ENCODE results near the gene GPR162. TPM values are rescaled to one million over a fixed set of nuclear protein-coding genes. Genes with fewer than 3 reads are reported as not detected.

The GPR162 gene
- total and polyA plus RNA-seq, 8 donors: 0.41 to 8.8 (median 1.5) TPM

DNA sequence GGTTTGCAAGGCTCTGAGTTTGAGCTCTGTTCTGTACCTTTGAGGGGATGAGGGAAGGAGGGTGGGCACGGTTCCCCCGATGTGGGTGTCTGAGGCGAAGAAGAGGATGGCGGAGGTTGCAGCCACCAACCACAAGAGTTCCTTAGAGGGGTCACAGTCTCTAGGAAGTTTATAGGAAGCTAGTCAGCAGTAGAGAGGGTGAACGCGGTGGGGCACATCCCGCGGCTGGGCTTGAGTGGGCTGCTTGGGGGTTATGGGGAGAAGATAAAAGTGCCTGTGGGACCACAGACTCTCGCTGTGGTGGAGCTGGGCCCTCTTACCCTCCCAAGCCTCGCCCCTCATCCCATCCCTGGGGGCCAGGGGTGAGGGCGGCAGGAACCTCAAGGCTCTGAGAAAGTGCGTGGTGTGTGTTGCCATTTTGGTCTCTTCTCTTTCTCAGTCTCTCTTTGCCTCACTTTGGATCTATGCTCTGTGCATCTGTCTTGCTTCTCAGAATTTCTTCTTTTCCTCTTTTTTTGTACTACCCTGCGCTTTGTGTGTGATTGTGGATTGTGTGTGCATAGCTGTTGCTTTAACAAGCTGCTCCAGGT is 29.6 kb upstream of the GPR162 start:
- Histone ChIP-seq H3K9me3 (no peaks in the 10 kb centered on the region), H3K4me1 (no peaks in the 10 kb centered on the region), H3K27ac (peak overlapping the region in 1 of 4 donors; percentile 36), H3K36me3 (no peaks in the 10 kb centered on the region), H3K27me3 (no peaks in the 10 kb centered on the region), H3K4me3 (no peak overlapping the region)
- DNase-seq: peak in 1 of 6 donors; percentile 31
- peak in 1 of 4 donors; percentile 23 for ATAC-seq
- 77 to 78% methylated on average over 13 of the region's 13 CpGs for WGBS, 2 donors
- TF ChIP-seq, protein P1, sequence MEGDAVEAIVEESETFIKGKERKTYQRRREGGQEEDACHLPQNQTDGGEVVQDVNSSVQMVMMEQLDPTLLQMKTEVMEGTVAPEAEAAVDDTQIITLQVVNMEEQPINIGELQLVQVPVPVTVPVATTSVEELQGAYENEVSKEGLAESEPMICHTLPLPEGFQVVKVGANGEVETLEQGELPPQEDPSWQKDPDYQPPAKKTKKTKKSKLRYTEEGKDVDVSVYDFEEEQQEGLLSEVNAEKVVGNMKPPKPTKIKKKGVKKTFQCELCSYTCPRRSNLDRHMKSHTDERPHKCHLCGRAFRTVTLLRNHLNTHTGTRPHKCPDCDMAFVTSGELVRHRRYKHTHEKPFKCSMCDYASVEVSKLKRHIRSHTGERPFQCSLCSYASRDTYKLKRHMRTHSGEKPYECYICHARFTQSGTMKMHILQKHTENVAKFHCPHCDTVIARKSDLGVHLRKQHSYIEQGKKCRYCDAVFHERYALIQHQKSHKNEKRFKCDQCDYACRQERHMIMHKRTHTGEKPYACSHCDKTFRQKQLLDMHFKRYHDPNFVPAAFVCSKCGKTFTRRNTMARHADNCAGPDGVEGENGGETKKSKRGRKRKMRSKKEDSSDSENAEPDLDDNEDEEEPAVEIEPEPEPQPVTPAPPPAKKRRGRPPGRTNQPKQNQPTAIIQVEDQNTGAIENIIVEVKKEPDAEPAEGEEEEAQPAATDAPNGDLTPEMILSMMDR (IDR thresholded peaks at IDR 0.05): no peak
- intact Hi-C loops (cut with DNase I): no loop called here
- no peak for FAIRE-seq

DNA sequence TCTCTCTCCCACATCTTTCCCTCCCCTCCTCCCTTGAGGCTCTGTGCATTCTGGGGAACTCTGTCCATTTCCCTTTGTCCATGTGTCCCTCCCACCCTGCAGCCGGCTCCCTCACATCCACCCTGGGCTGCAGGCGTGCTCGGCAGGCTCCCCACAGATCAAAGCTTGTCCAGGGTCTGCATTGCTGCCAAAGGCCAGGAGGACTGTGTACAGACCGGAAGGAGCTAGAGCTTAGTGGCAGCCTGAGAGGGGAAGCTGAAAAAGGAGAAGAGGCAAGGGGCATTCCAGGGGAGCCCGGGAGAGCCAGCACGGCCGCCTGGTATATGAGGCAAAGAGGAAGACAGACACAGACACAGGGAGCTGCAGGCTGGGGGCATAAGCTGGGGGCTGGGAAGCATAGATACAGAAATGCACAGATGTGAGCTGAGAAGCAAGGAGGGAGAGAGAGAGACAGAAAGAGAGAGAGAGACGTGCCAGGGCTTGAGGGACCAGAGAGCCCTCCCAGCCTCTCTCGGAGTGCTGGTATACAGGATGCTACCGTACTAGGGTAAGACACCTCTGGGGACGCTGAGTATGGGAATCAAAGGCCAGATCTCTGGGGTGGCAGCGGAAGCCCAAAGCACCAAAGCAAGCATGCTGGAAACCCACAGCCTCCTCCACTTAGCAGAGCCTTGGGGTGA is 29.0 kb upstream of the GPR162 start:
- DNase-seq (peak in 2 of 6 donors; percentile 30 to 50), FAIRE-seq (no peak), ATAC-seq (peak in 3 of 4 donors; percentile 35 to 81 (median 69))
- no peaks in the 10 kb centered on the region for H3K9me3 ChIP-seq
- no peak overlapping the region for H3K4me3 ChIP-seq
- intact Hi-C loops (cut with DNase I): no loop called here
- H3K36me3 ChIP-seq: no peaks in the 10 kb centered on the region
- H3K27me3 ChIP-seq: no peaks in the 10 kb centered on the region
- no peaks in the 10 kb centered on the region for H3K4me1 ChIP-seq
- H3K27ac ChIP-seq: peak overlapping the region in 1 of 4 donors; percentile 36
- TF ChIP-seq, protein P1 (IDR thresholded peaks at IDR 0.05): no peak
- WGBS, 2 donors: 38 to 44% methylated on average over 12 of the region's 12 CpGs

DNA sequence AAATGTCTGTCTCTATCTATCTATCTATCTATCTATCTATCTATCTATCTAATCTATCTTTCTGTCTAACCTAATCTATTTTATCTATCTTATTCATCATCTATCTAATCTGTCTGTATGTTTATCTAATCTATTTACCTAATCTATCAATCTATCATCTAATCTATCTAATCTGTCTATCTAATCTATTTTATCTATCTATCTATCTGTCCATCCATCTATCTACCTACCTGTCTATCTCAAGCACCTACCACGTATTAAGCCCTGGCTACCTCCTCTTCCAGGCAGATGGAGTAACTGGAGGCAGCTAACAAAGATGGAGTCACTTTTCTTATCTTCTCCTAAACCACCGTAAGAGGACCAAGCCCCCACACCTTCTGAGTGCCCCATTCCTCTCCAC is 26.5 kb upstream of the GPR162 start:
- 42 to 49% methylated on average over 2 of the region's 2 CpGs for WGBS, 2 donors
- TF ChIP-seq, protein P1 (IDR thresholded peaks at IDR 0.05): no peak
- Histone ChIP-seq H3K9me3 (no peaks in the 10 kb centered on the region), H3K4me1 (no peaks in the 10 kb centered on the region), H3K4me3 (no peak overlapping the region), H3K27ac (no peak overlapping the region), H3K36me3 (no peaks in the 10 kb centered on the region), H3K27me3 (no peaks in the 10 kb centered on the region)
- ATAC-seq (no peak), DNase-seq (no peak), FAIRE-seq (no peak)
- intact Hi-C loops (cut with DNase I): no loop called here

DNA sequence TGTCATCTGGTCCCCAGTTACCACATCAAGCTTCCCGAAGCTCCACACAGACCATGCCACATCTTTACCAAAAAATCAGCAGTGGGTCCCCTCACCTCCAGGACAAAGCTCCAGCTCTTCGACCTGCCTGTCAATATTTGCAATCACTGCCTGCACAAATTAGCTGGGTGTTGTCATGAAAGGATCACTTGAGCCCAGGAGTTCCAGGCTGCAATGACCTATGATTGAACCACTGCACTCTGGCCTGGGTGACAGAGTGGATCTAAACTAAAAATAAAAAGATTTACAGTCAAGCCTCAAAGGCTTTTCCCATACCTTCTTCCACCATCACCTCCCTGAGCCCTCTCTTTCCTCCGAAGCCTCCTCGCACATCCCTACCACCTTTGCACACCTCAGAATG is 25.0 kb upstream of the GPR162 start:
- Histone ChIP-seq H3K4me3 (no peak overlapping the region), H3K27ac (no peak overlapping the region), H3K4me1 (no peaks in the 10 kb centered on the region), H3K9me3 (no peaks in the 10 kb centered on the region), H3K36me3 (no peaks in the 10 kb centered on the region), H3K27me3 (no peaks in the 10 kb centered on the region)
- TF ChIP-seq, protein P1 (IDR thresholded peaks at IDR 0.05): no peak
- intact Hi-C loops (cut with DNase I): no loop called here
- DNase-seq (no peak), ATAC-seq (no peak), FAIRE-seq (no peak)
- WGBS, 2 donors: 78 to 83% methylated on average over 4 of the region's 4 CpGs

DNA sequence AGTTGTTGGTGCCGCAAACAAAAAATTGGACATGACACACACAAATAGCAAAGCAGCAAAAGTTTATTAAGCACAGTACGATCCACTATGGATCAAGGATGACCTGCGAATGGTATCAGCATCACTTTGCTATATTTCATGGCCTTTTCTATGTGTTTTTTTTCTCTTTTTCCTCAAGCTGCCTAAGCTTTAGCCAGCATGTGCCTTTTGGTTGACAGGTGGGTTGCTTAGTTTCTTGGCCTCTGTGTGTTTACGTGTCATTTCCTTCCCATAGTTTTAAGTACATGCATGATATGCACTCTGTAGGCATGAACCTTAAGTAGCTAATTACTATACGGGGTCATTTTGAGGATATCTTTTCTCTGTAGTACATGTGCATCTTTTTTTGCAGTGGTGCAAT is 22.5 kb upstream of the GPR162 start:
- TF ChIP-seq, protein P1 (IDR thresholded peaks at IDR 0.05): no peak
- no peaks in the 10 kb centered on the region for H3K4me1 ChIP-seq
- no peaks in the 10 kb centered on the region for H3K9me3 ChIP-seq
- no peak for DNase-seq
- no peaks in the 10 kb centered on the region for H3K36me3 ChIP-seq
- no peak for FAIRE-seq
- intact Hi-C loops (cut with DNase I): no loop called here
- H3K27ac ChIP-seq: no peak overlapping the region
- WGBS, 2 donors: 76 to 92% methylated on average over 5 of the region's 5 CpGs
- H3K27me3 ChIP-seq: no peaks in the 10 kb centered on the region
- no peak overlapping the region for H3K4me3 ChIP-seq
- no peak for ATAC-seq
